ENCODE measurements around the gene PSAP. TPM values are rescaled to one million over a fixed set of nuclear protein-coding genes. Genes with fewer than 3 reads are reported as not detected.

Gene PSAP
- total and polyA plus RNA-seq, 2 experiments from 2014 or later = 151 to 391 TPM

DNA sequence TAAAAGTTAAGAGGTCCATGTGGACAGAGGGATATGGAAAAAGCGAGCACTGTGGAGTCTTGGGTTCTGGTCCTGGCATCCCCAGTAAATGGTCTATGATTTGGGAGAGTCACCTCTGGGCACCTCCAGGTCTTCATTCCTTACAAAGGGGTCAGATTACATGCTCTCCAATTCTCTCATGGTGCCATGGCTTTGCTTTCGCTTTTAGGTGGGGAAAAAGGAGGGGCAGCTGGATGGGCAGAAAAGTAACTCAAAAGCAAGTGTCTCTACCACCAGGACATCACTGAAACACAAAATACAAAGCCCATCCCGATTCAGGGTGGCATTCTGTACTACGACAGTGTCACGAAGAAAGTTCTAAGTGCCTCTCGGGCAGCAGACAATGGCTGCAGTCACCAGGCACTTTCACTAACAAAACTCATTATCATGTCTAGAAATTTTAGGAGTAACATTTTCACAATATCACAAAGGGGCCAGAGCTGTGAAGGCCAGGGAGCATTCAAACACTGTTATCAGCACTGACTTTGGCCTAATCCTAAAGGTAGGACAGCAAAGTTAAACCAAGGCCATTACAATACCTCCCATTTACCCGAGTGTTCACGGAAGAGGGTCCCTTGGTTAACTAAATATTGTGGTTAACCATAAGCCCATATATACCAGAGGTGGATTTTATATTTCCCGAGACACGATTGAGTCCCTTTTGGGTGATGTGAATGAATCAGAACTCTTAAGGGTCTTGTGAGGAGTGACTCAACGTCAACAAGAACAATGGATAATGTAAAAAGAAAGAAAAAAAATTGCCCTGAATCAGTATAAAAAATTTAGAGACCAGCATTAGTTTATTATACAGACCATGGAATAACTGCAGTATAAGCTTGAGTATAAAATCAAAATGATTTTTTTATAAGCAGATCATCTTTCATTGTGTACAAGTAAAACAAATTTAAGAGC, 2.5 kb downstream of the PSAP start:
- Mint-ChIP-seq H3K27ac (peak overlapping the region; percentile 27; the same call in 1 of the 2 replicates), H3K9me3 (no peaks in the 10 kb centered on the region), H3K4me1 (peaks cover 22% of the 10 kb centered on the region), H3K4me3 (peak overlapping the region; percentile 40), H3K27me3 (ENCODE audit: insufficient read depth, low read depth, poor library complexity) (peaks cover 5% of the 10 kb centered on the region), H3K36me3 (ENCODE audit: low read depth) (no peaks in the 10 kb centered on the region)
- no peaks in the 10 kb centered on the region for H3K27me3 ChIP-seq (ENCODE audit: insufficient read depth)
- H3F3A ChIP-seq (replicated peaks; ENCODE audit: low read depth) = no peaks in the 10 kb centered on the region
- H3K79me2 ChIP-seq (replicated peaks; ENCODE audit: insufficient read depth) = peaks cover 71% of the 10 kb centered on the region
- H4K20me1 ChIP-seq (replicated peaks; ENCODE audit: insufficient read depth) = peaks cover 41% of the 10 kb centered on the region
- peaks cover 25% of the 10 kb centered on the region for H3K4me1 ChIP-seq (ENCODE audit: insufficient read depth)
- no peaks in the 10 kb centered on the region for H3K9me2 ChIP-seq (ENCODE audit: insufficient read depth)
- H3K4me3 ChIP-seq = peak overlapping the region; percentile 27; the same call in 1 of the 2 replicates
- peak overlapping the region; percentile 65 for H3K4me2 ChIP-seq
- no peak for ATAC-seq
- peak; percentile 27 for DNase-seq (ENCODE audit: low spot score)
- no peak overlapping the region for H3K27ac ChIP-seq (ENCODE audit: low read depth)
- H3K36me3 ChIP-seq (ENCODE audit: insufficient read depth) = no peaks in the 10 kb centered on the region
- no peak overlapping the region for H2AFZ ChIP-seq
- TF ChIP-seq, protein P1, sequence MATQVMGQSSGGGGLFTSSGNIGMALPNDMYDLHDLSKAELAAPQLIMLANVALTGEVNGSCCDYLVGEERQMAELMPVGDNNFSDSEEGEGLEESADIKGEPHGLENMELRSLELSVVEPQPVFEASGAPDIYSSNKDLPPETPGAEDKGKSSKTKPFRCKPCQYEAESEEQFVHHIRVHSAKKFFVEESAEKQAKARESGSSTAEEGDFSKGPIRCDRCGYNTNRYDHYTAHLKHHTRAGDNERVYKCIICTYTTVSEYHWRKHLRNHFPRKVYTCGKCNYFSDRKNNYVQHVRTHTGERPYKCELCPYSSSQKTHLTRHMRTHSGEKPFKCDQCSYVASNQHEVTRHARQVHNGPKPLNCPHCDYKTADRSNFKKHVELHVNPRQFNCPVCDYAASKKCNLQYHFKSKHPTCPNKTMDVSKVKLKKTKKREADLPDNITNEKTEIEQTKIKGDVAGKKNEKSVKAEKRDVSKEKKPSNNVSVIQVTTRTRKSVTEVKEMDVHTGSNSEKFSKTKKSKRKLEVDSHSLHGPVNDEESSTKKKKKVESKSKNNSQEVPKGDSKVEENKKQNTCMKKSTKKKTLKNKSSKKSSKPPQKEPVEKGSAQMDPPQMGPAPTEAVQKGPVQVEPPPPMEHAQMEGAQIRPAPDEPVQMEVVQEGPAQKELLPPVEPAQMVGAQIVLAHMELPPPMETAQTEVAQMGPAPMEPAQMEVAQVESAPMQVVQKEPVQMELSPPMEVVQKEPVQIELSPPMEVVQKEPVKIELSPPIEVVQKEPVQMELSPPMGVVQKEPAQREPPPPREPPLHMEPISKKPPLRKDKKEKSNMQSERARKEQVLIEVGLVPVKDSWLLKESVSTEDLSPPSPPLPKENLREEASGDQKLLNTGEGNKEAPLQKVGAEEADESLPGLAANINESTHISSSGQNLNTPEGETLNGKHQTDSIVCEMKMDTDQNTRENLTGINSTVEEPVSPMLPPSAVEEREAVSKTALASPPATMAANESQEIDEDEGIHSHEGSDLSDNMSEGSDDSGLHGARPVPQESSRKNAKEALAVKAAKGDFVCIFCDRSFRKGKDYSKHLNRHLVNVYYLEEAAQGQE (IDR thresholded peaks at IDR 0.05; ENCODE audit: unreplicated experiment) = no peak
- TF ChIP-seq NANOG (IDR thresholded peaks at IDR 0.05; ENCODE audit: borderline replicate concordance) = no peak
- no peak for TF ChIP-seq CREB1 (CRISPR knock-in tag; IDR thresholded peaks at IDR 0.05; ENCODE audit: low read depth)
- TF ChIP-seq, protein P2, sequence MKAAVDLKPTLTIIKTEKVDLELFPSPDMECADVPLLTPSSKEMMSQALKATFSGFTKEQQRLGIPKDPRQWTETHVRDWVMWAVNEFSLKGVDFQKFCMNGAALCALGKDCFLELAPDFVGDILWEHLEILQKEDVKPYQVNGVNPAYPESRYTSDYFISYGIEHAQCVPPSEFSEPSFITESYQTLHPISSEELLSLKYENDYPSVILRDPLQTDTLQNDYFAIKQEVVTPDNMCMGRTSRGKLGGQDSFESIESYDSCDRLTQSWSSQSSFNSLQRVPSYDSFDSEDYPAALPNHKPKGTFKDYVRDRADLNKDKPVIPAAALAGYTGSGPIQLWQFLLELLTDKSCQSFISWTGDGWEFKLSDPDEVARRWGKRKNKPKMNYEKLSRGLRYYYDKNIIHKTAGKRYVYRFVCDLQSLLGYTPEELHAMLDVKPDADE (IDR thresholded peaks at IDR 0.05) = no peak
- no peak for TF ChIP-seq EZH2phosphoT487 (IDR thresholded peaks at IDR 0.05; ENCODE audit: unreplicated experiment)
- TF ChIP-seq, protein P3, sequence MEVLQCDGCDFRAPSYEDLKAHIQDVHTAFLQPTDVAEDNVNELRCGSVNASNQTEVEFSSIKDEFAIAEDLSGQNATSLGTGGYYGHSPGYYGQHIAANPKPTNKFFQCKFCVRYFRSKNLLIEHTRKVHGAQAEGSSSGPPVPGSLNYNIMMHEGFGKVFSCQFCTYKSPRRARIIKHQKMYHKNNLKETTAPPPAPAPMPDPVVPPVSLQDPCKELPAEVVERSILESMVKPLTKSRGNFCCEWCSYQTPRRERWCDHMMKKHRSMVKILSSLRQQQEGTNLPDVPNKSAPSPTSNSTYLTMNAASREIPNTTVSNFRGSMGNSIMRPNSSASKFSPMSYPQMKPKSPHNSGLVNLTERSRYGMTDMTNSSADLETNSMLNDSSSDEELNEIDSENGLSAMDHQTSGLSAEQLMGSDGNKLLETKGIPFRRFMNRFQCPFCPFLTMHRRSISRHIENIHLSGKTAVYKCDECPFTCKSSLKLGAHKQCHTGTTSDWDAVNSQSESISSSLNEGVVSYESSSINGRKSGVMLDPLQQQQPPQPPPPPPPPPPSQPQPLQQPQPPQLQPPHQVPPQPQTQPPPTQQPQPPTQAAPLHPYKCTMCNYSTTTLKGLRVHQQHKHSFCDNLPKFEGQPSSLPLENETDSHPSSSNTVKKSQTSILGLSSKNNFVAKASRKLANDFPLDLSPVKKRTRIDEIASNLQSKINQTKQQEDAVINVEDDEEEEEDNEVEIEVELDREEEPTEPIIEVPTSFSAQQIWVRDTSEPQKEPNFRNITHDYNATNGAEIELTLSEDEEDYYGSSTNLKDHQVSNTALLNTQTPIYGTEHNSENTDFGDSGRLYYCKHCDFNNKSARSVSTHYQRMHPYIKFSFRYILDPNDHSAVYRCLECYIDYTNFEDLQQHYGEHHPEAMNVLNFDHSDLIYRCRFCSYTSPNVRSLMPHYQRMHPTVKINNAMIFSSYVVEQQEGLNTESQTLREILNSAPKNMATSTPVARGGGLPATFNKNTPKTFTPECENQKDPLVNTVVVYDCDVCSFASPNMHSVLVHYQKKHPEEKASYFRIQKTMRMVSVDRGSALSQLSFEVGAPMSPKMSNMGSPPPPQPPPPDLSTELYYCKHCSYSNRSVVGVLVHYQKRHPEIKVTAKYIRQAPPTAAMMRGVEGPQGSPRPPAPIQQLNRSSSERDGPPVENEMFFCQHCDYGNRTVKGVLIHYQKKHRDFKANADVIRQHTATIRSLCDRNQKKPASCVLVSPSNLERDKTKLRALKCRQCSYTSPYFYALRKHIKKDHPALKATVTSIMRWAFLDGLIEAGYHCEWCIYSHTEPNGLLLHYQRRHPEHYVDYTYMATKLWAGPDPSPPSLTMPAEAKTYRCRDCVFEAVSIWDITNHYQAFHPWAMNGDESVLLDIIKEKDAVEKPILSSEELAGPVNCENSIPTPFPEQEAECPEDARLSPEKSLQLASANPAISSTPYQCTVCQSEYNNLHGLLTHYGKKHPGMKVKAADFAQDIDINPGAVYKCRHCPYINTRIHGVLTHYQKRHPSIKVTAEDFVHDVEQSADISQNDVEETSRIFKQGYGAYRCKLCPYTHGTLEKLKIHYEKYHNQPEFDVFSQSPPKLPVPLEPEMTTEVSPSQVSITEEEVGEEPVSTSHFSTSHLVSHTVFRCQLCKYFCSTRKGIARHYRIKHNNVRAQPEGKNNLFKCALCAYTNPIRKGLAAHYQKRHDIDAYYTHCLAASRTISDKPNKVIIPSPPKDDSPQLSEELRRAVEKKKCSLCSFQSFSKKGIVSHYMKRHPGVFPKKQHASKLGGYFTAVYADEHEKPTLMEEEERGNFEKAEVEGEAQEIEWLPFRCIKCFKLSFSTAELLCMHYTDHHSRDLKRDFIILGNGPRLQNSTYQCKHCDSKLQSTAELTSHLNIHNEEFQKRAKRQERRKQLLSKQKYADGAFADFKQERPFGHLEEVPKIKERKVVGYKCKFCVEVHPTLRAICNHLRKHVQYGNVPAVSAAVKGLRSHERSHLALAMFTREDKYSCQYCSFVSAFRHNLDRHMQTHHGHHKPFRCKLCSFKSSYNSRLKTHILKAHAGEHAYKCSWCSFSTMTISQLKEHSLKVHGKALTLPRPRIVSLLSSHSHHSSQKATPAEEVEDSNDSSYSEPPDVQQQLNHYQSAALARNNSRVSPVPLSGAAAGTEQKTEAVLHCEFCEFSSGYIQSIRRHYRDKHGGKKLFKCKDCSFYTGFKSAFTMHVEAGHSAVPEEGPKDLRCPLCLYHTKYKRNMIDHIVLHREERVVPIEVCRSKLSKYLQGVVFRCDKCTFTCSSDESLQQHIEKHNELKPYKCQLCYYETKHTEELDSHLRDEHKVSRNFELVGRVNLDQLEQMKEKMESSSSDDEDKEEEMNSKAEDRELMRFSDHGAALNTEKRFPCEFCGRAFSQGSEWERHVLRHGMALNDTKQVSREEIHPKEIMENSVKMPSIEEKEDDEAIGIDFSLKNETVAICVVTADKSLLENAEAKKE (CRISPR knock-in tag; IDR thresholded peaks at IDR 0.05) = no peak
- TF ChIP-seq JUNB (IDR thresholded peaks at IDR 0.05; ENCODE audit: unreplicated experiment) = no peak
- no peak for TF ChIP-seq POLR2AphosphoS5 (IDR thresholded peaks at IDR 0.05; ENCODE audit: low read depth)
- no peak for TF ChIP-seq EZH2 (IDR thresholded peaks at IDR 0.05; ENCODE audit: low read depth, unreplicated experiment)
- no peak for TF ChIP-seq ZNF114 (CRISPR knock-in tag; IDR thresholded peaks at IDR 0.05)
- no peak for TF ChIP-seq ZNF331 (CRISPR knock-in tag; IDR thresholded peaks at IDR 0.05; ENCODE audit: low read depth)
- no peak for TF ChIP-seq STAT1 (IDR thresholded peaks at IDR 0.05; ENCODE audit: unreplicated experiment)
- TF ChIP-seq, protein P4, sequence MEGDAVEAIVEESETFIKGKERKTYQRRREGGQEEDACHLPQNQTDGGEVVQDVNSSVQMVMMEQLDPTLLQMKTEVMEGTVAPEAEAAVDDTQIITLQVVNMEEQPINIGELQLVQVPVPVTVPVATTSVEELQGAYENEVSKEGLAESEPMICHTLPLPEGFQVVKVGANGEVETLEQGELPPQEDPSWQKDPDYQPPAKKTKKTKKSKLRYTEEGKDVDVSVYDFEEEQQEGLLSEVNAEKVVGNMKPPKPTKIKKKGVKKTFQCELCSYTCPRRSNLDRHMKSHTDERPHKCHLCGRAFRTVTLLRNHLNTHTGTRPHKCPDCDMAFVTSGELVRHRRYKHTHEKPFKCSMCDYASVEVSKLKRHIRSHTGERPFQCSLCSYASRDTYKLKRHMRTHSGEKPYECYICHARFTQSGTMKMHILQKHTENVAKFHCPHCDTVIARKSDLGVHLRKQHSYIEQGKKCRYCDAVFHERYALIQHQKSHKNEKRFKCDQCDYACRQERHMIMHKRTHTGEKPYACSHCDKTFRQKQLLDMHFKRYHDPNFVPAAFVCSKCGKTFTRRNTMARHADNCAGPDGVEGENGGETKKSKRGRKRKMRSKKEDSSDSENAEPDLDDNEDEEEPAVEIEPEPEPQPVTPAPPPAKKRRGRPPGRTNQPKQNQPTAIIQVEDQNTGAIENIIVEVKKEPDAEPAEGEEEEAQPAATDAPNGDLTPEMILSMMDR (conservative IDR thresholded peaks at IDR 0.05; ENCODE audit: low read depth in 2 of 2) = no peak
